Osteoblast (primary cell): ENCODE measurements around the gene CELF4. TPM values are rescaled to one million over a fixed set of nuclear protein-coding genes. Genes with fewer than 3 reads are reported as not detected.

Source experiments
- DNase-seq: peaks from one replicate; pipeline ENCODE4 v3.0.0; 2011; ENCODE audit warnings: low spot score, mixed read lengths; ENCODE audit not compliant: insufficient read length; ENCODE audit errors: missing footprints
- H2AFZ ChIP-seq: 2 replicates; pipeline ENCODE4 v1.6.0; 2011; ENCODE audit warnings: mild to moderate bottlenecking, low read length
- H3K27ac ChIP-seq: 2 replicates; pipeline ENCODE4 v1.5.1; 2011; ENCODE audit warnings: mild to moderate bottlenecking, low read depth, low read length, moderate library complexity
- H3K27me3 ChIP-seq: 2 replicates; pipeline ENCODE4 v1.6.0; 2012; ENCODE audit warnings: mild to moderate bottlenecking, control low read depth, inconsistent platforms, low read length, moderate library complexity; ENCODE audit not compliant: insufficient read depth
- H3K36me3 ChIP-seq: 2 replicates; pipeline ENCODE4 v1.5.1; 2011; ENCODE audit warnings: mild to moderate bottlenecking, low read length, control low read depth, moderate library complexity; ENCODE audit not compliant: insufficient read depth
- H3K4me1 ChIP-seq: 2 replicates; pipeline ENCODE4 v1.5.1; 2011; ENCODE audit warnings: mild to moderate bottlenecking, low read length, control low read depth, moderate library complexity; ENCODE audit not compliant: insufficient read depth
- H3K4me2 ChIP-seq: 2 replicates; pipeline ENCODE4 v1.6.0; 2011; ENCODE audit warnings: mild to moderate bottlenecking, low read length; ENCODE audit not compliant: insufficient read depth
- H3K4me3 ChIP-seq: fragments of 200-600 bp; sonication (generic); 3 replicates; pipeline ENCODE4 v1.5.1; 2012; ENCODE audit warnings: mild to moderate bottlenecking, low read length, inconsistent platforms; ENCODE audit not compliant: insufficient read depth
- H3K79me2 ChIP-seq: 2 replicates; pipeline ENCODE4 v1.6.0; 2012; ENCODE audit warnings: mild to moderate bottlenecking, low read length, control low read depth, inconsistent platforms; ENCODE audit not compliant: insufficient read depth
- H3K9me3 ChIP-seq: 2 replicates; pipeline ENCODE4 v1.5.1; 2011; ENCODE audit warnings: low read depth, low read length, control low read depth
- H4K20me1 ChIP-seq: 2 replicates; pipeline ENCODE4 v1.6.0; 2012; ENCODE audit warnings: mild to moderate bottlenecking, low read length, control low read depth; ENCODE audit not compliant: insufficient read depth
- CTCF ChIP-seq: IDR thresholded peaks from 2 replicates; pipeline ENCODE4 v1.5.1; 2011; ENCODE audit warnings: mild to moderate bottlenecking, low read depth, low read length, moderate library complexity; ENCODE audit errors: extremely low read depth
- total RNA-seq: library from RNA; depleted of rRNA; stranded (reverse); fragments of >200 nt; gene quantifications from 2 replicates; pipeline ENCODE4 v1.2.3, GENCODE V29; 2012

CELF4 gene
- total RNA-seq, 1 donor, result not detected

- Histone ChIP-seq H4K20me1 (no peaks in the 10 kb centered on the region), H3K4me3 (no peak overlapping the region), H2AFZ (no peak overlapping the region), H3K27ac (no peak overlapping the region), H3K36me3 (no peaks in the 10 kb centered on the region), H3K4me1 (no peaks in the 10 kb centered on the region), H3K4me2 (no peak overlapping the region), H3K27me3 (peaks cover 12% of the 10 kb centered on the region), H3K9me3 (no peaks in the 10 kb centered on the region), H3K79me2 (no peaks in the 10 kb centered on the region)
- no peak for DNase-seq
- no peak for TF ChIP-seq CTCF
Observed at GRCh38 chr18:37491526-37491925, 74.1 kb downstream of the CELF4 start.

GRCh38 chr18:37489998-37490397, 75.6 kb downstream of the CELF4 start:
- no peaks in the 10 kb centered on the region for H3K4me1 ChIP-seq
- H3K36me3 ChIP-seq, result no peaks in the 10 kb centered on the region
- H3K27ac ChIP-seq, result no peak overlapping the region
- H3K27me3 ChIP-seq, result peaks cover 21% of the 10 kb centered on the region
- no peak overlapping the region for H2AFZ ChIP-seq
- H3K4me2 ChIP-seq, result no peak overlapping the region
- no peak overlapping the region for H3K4me3 ChIP-seq
- no peak for DNase-seq
- no peaks in the 10 kb centered on the region for H3K9me3 ChIP-seq
- no peaks in the 10 kb centered on the region for H3K79me2 ChIP-seq
- no peak for TF ChIP-seq CTCF
- no peaks in the 10 kb centered on the region for H4K20me1 ChIP-seq

GRCh38 chr18:37489011-37489410, 76.6 kb downstream of the CELF4 start:
- Histone ChIP-seq H3K4me3 (no peak overlapping the region), H3K4me2 (no peak overlapping the region), H3K27me3 (peaks cover 29% of the 10 kb centered on the region), H2AFZ (no peak overlapping the region), H3K36me3 (no peaks in the 10 kb centered on the region), H3K27ac (no peak overlapping the region), H3K9me3 (no peaks in the 10 kb centered on the region), H4K20me1 (no peaks in the 10 kb centered on the region), H3K4me1 (no peaks in the 10 kb centered on the region), H3K79me2 (no peaks in the 10 kb centered on the region)
- TF ChIP-seq CTCF, result no peak
- no peak for DNase-seq

GRCh38 chr18:37487400-37487867, 78.2 kb downstream of the CELF4 start:
- Histone ChIP-seq H3K4me3 (no peak overlapping the region), H3K27me3 (peaks cover 29% of the 10 kb centered on the region), H3K9me3 (no peaks in the 10 kb centered on the region), H3K79me2 (no peaks in the 10 kb centered on the region), H2AFZ (no peak overlapping the region), H3K4me1 (no peaks in the 10 kb centered on the region), H3K4me2 (no peak overlapping the region), H4K20me1 (no peaks in the 10 kb centered on the region), H3K36me3 (no peaks in the 10 kb centered on the region), H3K27ac (no peak overlapping the region)
- peak; percentile 65 for DNase-seq
- no peak for TF ChIP-seq CTCF
